ENCODE results near the gene THG1L. TPM values are rescaled to one million over a fixed set of nuclear protein-coding genes. Genes with fewer than 3 reads are reported as not detected.

THG1L gene
- total RNA-seq, 1 experiment from 2014 or later = 12.3 TPM

GRCh38 chr5:157770665-157771064, 39.4 kb downstream of the THG1L start:
- TF ChIP-seq GTF2I (CRISPR knock-in tag; conservative IDR thresholded peaks at IDR 0.05) = 0 out of 2 replicates have a peak, but pooled peaks have one; percentile 25
- no peak for TF ChIP-seq HMGA2 (CRISPR knock-in tag; IDR thresholded peaks at IDR 0.05)
- H3K27me3 Mint-ChIP-seq (ENCODE audit: low read depth) = no peaks in the 10 kb centered on the region
- POLR2A ChIA-PET = no interaction called here
- ATAC-seq (no peak), DNase-seq (ENCODE audit: low spot score) (no peak)
- H3K36me3 Mint-ChIP-seq = no peaks in the 10 kb centered on the region
- CTCF ChIA-PET = no interaction called here
- H3K4me3 Mint-ChIP-seq = no peak overlapping the region
- no peaks in the 10 kb centered on the region for H3K4me1 Mint-ChIP-seq
- peaks cover 6% of the 10 kb centered on the region for H3K9me3 Mint-ChIP-seq
- no peak overlapping the region for H3K27ac Mint-ChIP-seq

- H3K4me1 Mint-ChIP-seq = no peaks in the 10 kb centered on the region
- ATAC-seq (no peak), DNase-seq (ENCODE audit: low spot score) (no peak)
- H3K27ac Mint-ChIP-seq = no peak overlapping the region
- peaks cover 6% of the 10 kb centered on the region for H3K9me3 Mint-ChIP-seq
- POLR2A ChIA-PET = no interaction called here
- H3K27me3 Mint-ChIP-seq (ENCODE audit: low read depth) = no peaks in the 10 kb centered on the region
- no peak overlapping the region for H3K4me3 Mint-ChIP-seq
- H3K36me3 Mint-ChIP-seq = no peaks in the 10 kb centered on the region
- CTCF ChIA-PET = no interaction called here
- TF ChIP-seq PRRX2 (CRISPR knock-in tag; IDR thresholded peaks at IDR 0.05) = no peak
- no peak for TF ChIP-seq HMGA2 (CRISPR knock-in tag; IDR thresholded peaks at IDR 0.05)
- TF ChIP-seq USF2 (CRISPR knock-in tag; IDR thresholded peaks at IDR 0.05) = no peak
- no peak for TF ChIP-seq STAT6 (CRISPR knock-in tag; conservative IDR thresholded peaks at IDR 0.05; ENCODE audit: low read depth)
- no peak for TF ChIP-seq ZNF138 (CRISPR knock-in tag; conservative IDR thresholded peaks at IDR 0.05)
- no peak for TF ChIP-seq JUN (CRISPR knock-in tag; IDR thresholded peaks at IDR 0.05)
- TF ChIP-seq IRF2 (CRISPR knock-in tag; IDR thresholded peaks at IDR 0.05; ENCODE audit: borderline replicate concordance, low read depth) = no peak
- no peak for TF ChIP-seq PREB (CRISPR knock-in tag; IDR thresholded peaks at IDR 0.05; ENCODE audit: borderline replicate concordance)
- TF ChIP-seq HMGXB4 (CRISPR knock-in tag; IDR thresholded peaks at IDR 0.05) = no peak
- no peak for TF ChIP-seq ZBTB43 (CRISPR knock-in tag; IDR thresholded peaks at IDR 0.05)
- TF ChIP-seq ZNF512 (CRISPR knock-in tag; IDR thresholded peaks at IDR 0.05; ENCODE audit: borderline replicate concordance) = no peak
- TF ChIP-seq EMX1 (CRISPR knock-in tag; IDR thresholded peaks at IDR 0.05) = no peak
- TF ChIP-seq MYBL2 (CRISPR knock-in tag; IDR thresholded peaks at IDR 0.05) = no peak
- TF ChIP-seq ARID4B (CRISPR knock-in tag; IDR thresholded peaks at IDR 0.05; ENCODE audit: borderline replicate concordance) = no peak
- no peak for TF ChIP-seq ATF1 (CRISPR knock-in tag; IDR thresholded peaks at IDR 0.05)
- no peak for TF ChIP-seq NR2C2 (CRISPR knock-in tag; IDR thresholded peaks at IDR 0.05)
Measured at GRCh38 chr5:157772127-157772526, 40.9 kb downstream of the THG1L start.

Measured in WTC11 (cell line).